CD4-positive, alpha-beta T cell (primary cell): ENCODE measurements around the gene KLK2. TPM values are rescaled to one million over a fixed set of nuclear protein-coding genes. Genes with fewer than 3 reads are reported as not detected.

Source experiments
- ATAC-seq: fragments of 200-7000 bp; cut with Tn5 transposase; one replicate; pipeline ENCODE4 v1.10.0; 2022; ENCODE audit warnings: mild to moderate bottlenecking; ENCODE audit not compliant: poor library complexity
- CTCF ChIA-PET: fragments of 350-600 bp; sonication (Branson Sonifier 250); formaldehyde crosslinking; loops from one replicate; lab custom pipeline; 2021; ENCODE audit warnings: antibody characterized with exemption, inconsistent platforms; lab: Charles Lee
- POLR2A ChIA-PET: fragments of 350-600 bp; sonication (Branson Sonifier 250); formaldehyde crosslinking; loops from one replicate; lab custom pipeline; 2021; ENCODE audit warnings: antibody characterized with exemption, inconsistent platforms; lab: Charles Lee
- DNase-seq, 14 experiments: peaks; one replicate each; pipeline ENCODE4 v3.0.0-alpha.2; 2013 to 2020; ENCODE audit warnings: mixed read lengths in 2 of 14
- H3K27ac ChIP-seq, 2 donors: one replicate each; pipeline versions ENCODE4 v1.5.1 to v1.7.0; 2013; ENCODE audit warnings: low read length in 2 of 2, low read depth in 1 of 2, mild to moderate bottlenecking in 1 of 2
- H3K27me3 ChIP-seq, 2 experiments: 1 replicate in 1 of 2; 2 replicates in 1 of 2; pipeline versions ENCODE4 v1.6.1 to v1.7.0; 2013; ENCODE audit warnings: low read length in 2 of 2, control low read depth in 1 of 2, mild to moderate bottlenecking in 1 of 2, moderate library complexity in 1 of 2; ENCODE audit not compliant: insufficient read depth in 2 of 2, control insufficient read depth in 1 of 2
- H3K36me3 ChIP-seq: one replicate; pipeline ENCODE4 v1.6.1; 2013; ENCODE audit warnings: low read length, control low read depth; ENCODE audit not compliant: insufficient read depth
- H3K4me1 ChIP-seq: one replicate; pipeline ENCODE4 v1.6.1; 2013; ENCODE audit warnings: low read length, control low read depth; ENCODE audit not compliant: insufficient read depth
- H3K4me3 ChIP-seq: one replicate; pipeline ENCODE4 v1.5.1; 2013; ENCODE audit warnings: mild to moderate bottlenecking, low read length, moderate library complexity
- H3K9me3 ChIP-seq, 2 experiments: 1 replicate in 1 of 2; 2 replicates in 1 of 2; pipeline versions ENCODE4 v1.6.1 to v1.7.0; 2013; ENCODE audit warnings: low read length in 2 of 2, mild to moderate bottlenecking in 2 of 2, control low read depth in 1 of 2, moderate library complexity in 1 of 2; ENCODE audit not compliant: control insufficient read depth in 1 of 2, insufficient read depth in 1 of 2
- H3K27ac Mint-ChIP-seq: one replicate; pipeline ENCODE4 v1.8.0; 2020; ENCODE audit warnings: mixed read lengths
- H3K27me3 Mint-ChIP-seq: one replicate; pipeline ENCODE4 v1.8.0; 2021; ENCODE audit warnings: mixed read lengths
- H3K36me3 Mint-ChIP-seq: one replicate; pipeline ENCODE4 v1.8.0; 2021; ENCODE audit warnings: low read depth, mixed read lengths
- H3K4me1 Mint-ChIP-seq: one replicate; pipeline ENCODE4 v1.8.0; 2021; ENCODE audit warnings: low read depth, mixed read lengths
- H3K4me3 Mint-ChIP-seq: one replicate; pipeline ENCODE4 v1.8.0; 2020; ENCODE audit warnings: mild to moderate bottlenecking, mixed read lengths
- H3K9me3 Mint-ChIP-seq: one replicate; pipeline ENCODE4 v1.8.0; 2020; ENCODE audit warnings: mixed read lengths
- intact Hi-C, 2 experiments: fragments of 100-400 bp; cut with DNase I in 1 of 2; cut with micrococcal nuclease in 1 of 2; formaldehyde crosslinking; loops; one replicate each; pipeline versions ENCODE4 v1.15.1 to v1.9.0; 2023 to 2025; cut with DNase I, micrococcal nuclease
- total RNA-seq, 174 experiments: library from RNA in 2 of 174; stranded (reverse) in 2 of 174; gene quantifications; one replicate each; pipeline ENCODE4 v1.2.3 and lab custom pipeline; 2021 to 2026
- TF ChIP-seq, protein P1 (sequence below): fragments of 200-600 bp; IDR thresholded peaks from one replicate; pipeline ENCODE4 v1.8.0; 2022; ENCODE audit warnings: antibody characterized with exemption, mild to moderate bottlenecking

KLK2 gene
- total RNA-seq, 2 experiments from 2014 or later: not detected

DNA sequence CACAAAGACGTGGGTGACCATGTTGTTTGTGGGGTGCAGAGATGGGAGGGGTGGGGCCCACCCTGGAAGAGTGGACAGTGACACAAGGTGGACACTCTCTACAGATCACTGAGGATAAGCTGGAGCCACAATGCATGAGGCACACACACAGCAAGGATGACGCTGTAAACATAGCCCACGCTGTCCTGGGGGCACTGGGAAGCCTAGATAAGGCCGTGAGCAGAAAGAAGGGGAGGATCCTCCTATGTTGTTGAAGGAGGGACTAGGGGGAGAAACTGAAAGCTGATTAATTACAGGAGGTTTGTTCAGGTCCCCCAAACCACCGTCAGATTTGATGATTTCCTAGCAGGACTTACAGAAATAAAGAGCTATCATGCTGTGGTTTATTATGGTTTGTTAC, 5.6 kb downstream of the KLK2 start:
- H3K27me3 ChIP-seq: peaks cover 11 to 28% of the 10 kb centered on the region in 2 experiments

GRCh38 chr19:50880241-50880640, 7.0 kb downstream of the KLK2 start:
- ATAC-seq (no peak), DNase-seq (no peak)
- H3K36me3 Mint-ChIP-seq: no peaks in the 10 kb centered on the region
- H3K4me1 Mint-ChIP-seq: no peaks in the 10 kb centered on the region
- no peaks in the 10 kb centered on the region for H3K4me1 ChIP-seq
- no peak overlapping the region for H3K27ac ChIP-seq
- intact Hi-C loops: no loop called here
- H3K27ac Mint-ChIP-seq: no peak overlapping the region
- H3K27me3 Mint-ChIP-seq: peaks cover 63% of the 10 kb centered on the region
- no peak overlapping the region for H3K4me3 Mint-ChIP-seq
- no peaks in the 10 kb centered on the region for H3K36me3 ChIP-seq
- TF ChIP-seq, protein P1, sequence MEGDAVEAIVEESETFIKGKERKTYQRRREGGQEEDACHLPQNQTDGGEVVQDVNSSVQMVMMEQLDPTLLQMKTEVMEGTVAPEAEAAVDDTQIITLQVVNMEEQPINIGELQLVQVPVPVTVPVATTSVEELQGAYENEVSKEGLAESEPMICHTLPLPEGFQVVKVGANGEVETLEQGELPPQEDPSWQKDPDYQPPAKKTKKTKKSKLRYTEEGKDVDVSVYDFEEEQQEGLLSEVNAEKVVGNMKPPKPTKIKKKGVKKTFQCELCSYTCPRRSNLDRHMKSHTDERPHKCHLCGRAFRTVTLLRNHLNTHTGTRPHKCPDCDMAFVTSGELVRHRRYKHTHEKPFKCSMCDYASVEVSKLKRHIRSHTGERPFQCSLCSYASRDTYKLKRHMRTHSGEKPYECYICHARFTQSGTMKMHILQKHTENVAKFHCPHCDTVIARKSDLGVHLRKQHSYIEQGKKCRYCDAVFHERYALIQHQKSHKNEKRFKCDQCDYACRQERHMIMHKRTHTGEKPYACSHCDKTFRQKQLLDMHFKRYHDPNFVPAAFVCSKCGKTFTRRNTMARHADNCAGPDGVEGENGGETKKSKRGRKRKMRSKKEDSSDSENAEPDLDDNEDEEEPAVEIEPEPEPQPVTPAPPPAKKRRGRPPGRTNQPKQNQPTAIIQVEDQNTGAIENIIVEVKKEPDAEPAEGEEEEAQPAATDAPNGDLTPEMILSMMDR: no peak
- POLR2A ChIA-PET: no interaction called here
- CTCF ChIA-PET: no interaction called here
- H3K27me3 ChIP-seq: peaks cover 10 to 18% of the 10 kb centered on the region in 2 experiments
- H3K9me3 Mint-ChIP-seq: no peaks in the 10 kb centered on the region
- H3K9me3 ChIP-seq: no peaks in the 10 kb centered on the region
- H3K4me3 ChIP-seq: no peak overlapping the region

More for the DNA sequence above, 5.6 kb downstream of the KLK2 start:
- peaks cover 56% of the 10 kb centered on the region for H3K27me3 Mint-ChIP-seq
- Histone ChIP-seq H3K36me3 (no peaks in the 10 kb centered on the region), H3K4me3 (no peak overlapping the region), H3K9me3 (no peaks in the 10 kb centered on the region), H3K4me1 (no peaks in the 10 kb centered on the region), H3K27ac (no peak overlapping the region)
- H3K4me1 Mint-ChIP-seq: no peaks in the 10 kb centered on the region
- CTCF ChIA-PET: no interaction called here
- TF ChIP-seq, protein P1: no peak
- H3K4me3 Mint-ChIP-seq: no peak overlapping the region
- no peaks in the 10 kb centered on the region for H3K9me3 Mint-ChIP-seq
- DNase-seq (no peak), ATAC-seq (no peak)
- no peak overlapping the region for H3K27ac Mint-ChIP-seq
- POLR2A ChIA-PET: no interaction called here
- H3K36me3 Mint-ChIP-seq: no peaks in the 10 kb centered on the region
- intact Hi-C loops: no loop called here

GRCh38 chr19:50882188-50882587, 8.9 kb downstream of the KLK2 start:
- no peaks in the 10 kb centered on the region for H3K36me3 ChIP-seq
- Mint-ChIP-seq H3K27me3 (peaks cover 80% of the 10 kb centered on the region), H3K4me1 (no peaks in the 10 kb centered on the region), H3K9me3 (no peaks in the 10 kb centered on the region), H3K4me3 (no peak overlapping the region), H3K27ac (no peak overlapping the region), H3K36me3 (no peaks in the 10 kb centered on the region)
- H3K27me3 ChIP-seq: peaks cover 12 to 16% of the 10 kb centered on the region in 2 experiments
- H3K4me1 ChIP-seq: no peaks in the 10 kb centered on the region
- intact Hi-C loops: no loop called here
- ChIA-PET POLR2A (no interaction called here), CTCF (no interaction called here)
- ATAC-seq: no peak
- H3K9me3 ChIP-seq: no peaks in the 10 kb centered on the region
- no peak for DNase-seq
- H3K27ac ChIP-seq: no peak overlapping the region
- no peak overlapping the region for H3K4me3 ChIP-seq
- TF ChIP-seq, protein P1: no peak
